Peyer's patch (tissue), 4 donors: ENCODE results near the gene MARVELD2.

ENCODE experiments used
- POLR2A ChIP-seq, 2 donors: fragments of 450-650 bp; IDR thresholded peaks; one replicate each; pipeline ENCODE4 v1.5.1; 2017; ENCODE audit warnings: antibody characterized with exemption in 2 of 2, mild to moderate bottlenecking in 2 of 2, moderate library complexity in 2 of 2
- TF ChIP-seq, protein P1 (sequence below), 6 experiments: fragments of 450-650 bp in 4 of 6; fragments of 200-600 bp in 2 of 6; sonication (generic) in 1 of 6; IDR thresholded peaks; one replicate each; pipeline ENCODE4 v1.5.1; 2017 to 2019; ENCODE audit warnings: antibody characterized with exemption in 6 of 6, mild to moderate bottlenecking in 3 of 6, moderate library complexity in 1 of 6

DNA sequence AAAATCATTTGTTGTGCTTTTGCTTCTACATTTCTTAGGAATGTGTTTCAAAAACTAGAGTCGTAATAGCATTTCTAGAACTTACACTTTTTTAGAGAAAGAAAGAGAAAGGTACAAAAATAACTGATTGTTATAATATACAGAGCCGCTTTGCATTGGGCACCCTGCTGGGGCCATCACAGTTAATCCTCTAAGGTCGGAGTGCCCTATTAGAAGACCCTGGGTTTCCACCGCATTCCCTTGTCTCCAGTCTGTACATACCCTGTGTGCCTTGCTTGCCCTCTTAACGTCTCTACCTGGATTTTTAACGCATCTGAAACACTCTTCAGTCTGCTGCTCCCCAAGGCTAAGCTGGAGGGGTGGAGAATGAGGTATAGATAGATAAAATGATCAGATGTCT, 1.3 kb downstream of the MARVELD2 start:
- no peak for TF ChIP-seq POLR2A (IDR thresholded peaks at IDR 0.05)
- TF ChIP-seq, protein P1, sequence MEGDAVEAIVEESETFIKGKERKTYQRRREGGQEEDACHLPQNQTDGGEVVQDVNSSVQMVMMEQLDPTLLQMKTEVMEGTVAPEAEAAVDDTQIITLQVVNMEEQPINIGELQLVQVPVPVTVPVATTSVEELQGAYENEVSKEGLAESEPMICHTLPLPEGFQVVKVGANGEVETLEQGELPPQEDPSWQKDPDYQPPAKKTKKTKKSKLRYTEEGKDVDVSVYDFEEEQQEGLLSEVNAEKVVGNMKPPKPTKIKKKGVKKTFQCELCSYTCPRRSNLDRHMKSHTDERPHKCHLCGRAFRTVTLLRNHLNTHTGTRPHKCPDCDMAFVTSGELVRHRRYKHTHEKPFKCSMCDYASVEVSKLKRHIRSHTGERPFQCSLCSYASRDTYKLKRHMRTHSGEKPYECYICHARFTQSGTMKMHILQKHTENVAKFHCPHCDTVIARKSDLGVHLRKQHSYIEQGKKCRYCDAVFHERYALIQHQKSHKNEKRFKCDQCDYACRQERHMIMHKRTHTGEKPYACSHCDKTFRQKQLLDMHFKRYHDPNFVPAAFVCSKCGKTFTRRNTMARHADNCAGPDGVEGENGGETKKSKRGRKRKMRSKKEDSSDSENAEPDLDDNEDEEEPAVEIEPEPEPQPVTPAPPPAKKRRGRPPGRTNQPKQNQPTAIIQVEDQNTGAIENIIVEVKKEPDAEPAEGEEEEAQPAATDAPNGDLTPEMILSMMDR (IDR thresholded peaks at IDR 0.05) = no peak
